ENCODE results near the gene SEC63. TPM values are rescaled to one million over a fixed set of nuclear protein-coding genes. Genes with fewer than 3 reads are reported as not detected.
"Not testable (repeated sequence)": the region's sequence is repeated elsewhere in the genome, so short reads cannot be mapped to it uniquely, and the experiment has no call there.

The SEC63 gene
- total and polyA plus RNA-seq, 9 donors = 33.8 to 198 (median 122) TPM

GRCh38 chr6:107864226-107865127 is 93.5 kb downstream of the SEC63 start:
- intact Hi-C loops (cut with DNase I) = no loop called here
- Histone ChIP-seq H3K4me3 (no peak overlapping the region), H3K27me3 (no peaks in the 10 kb centered on the region), H3K36me3 (no peaks in the 10 kb centered on the region), H3K9me3 (no peaks in the 10 kb centered on the region), H3K27ac (no peak overlapping the region), H3K4me1 (ENCODE audit: insufficient read depth) (no peaks in the 10 kb centered on the region)
- no peak for DNase-seq
- WGBS, 3 donors = 64 to 66% (median 64%) methylated on average over 5 of the region's 5 CpGs
- TF ChIP-seq POLR2A (IDR thresholded peaks at IDR 0.05) (no peak), EP300 (IDR thresholded peaks at IDR 0.05) (no peak), CTCF (IDR thresholded peaks at IDR 0.05) (no peak)

- Histone ChIP-seq H3K4me1 (ENCODE audit: insufficient read depth) (no peaks in the 10 kb centered on the region), H3K36me3 (no peaks in the 10 kb centered on the region), H3K27ac (no peak overlapping the region), H3K27me3 (no peaks in the 10 kb centered on the region), H3K4me3 (no peak overlapping the region), H3K9me3 (no peaks in the 10 kb centered on the region)
- intact Hi-C loops (cut with DNase I) = no loop called here
- TF ChIP-seq EP300 (IDR thresholded peaks at IDR 0.05) (no peak), CTCF (IDR thresholded peaks at IDR 0.05) (no peak), POLR2A (IDR thresholded peaks at IDR 0.05) (no peak)
- no peak for DNase-seq
Observed at GRCh38 chr6:107862383-107862782, 95.6 kb downstream of the SEC63 start.

- H3K36me3 ChIP-seq; H3K4me3 ChIP-seq; H3K4me1 ChIP-seq (ENCODE audit: insufficient read depth); DNase-seq; H3K9me3 ChIP-seq; H3K27ac ChIP-seq; H3K27me3 ChIP-seq; intact Hi-C loops (cut with DNase I): not testable (repeated sequence)
- 92 to 95% (median 92%) methylated on average over 4 of the region's 4 CpGs for WGBS, 3 donors
Observed at GRCh38 chr6:107860963-107861362, 97.0 kb downstream of the SEC63 start.

- DNase-seq; H3K36me3 ChIP-seq; H3K4me1 ChIP-seq (ENCODE audit: insufficient read depth); intact Hi-C loops (cut with DNase I); H3K27ac ChIP-seq; H3K4me3 ChIP-seq; H3K27me3 ChIP-seq; H3K9me3 ChIP-seq: not testable (repeated sequence)
- WGBS, 3 donors = 72 to 78% (median 74%) methylated on average over 17 to 18 of the region's 18 CpGs
Observed at GRCh38 chr6:107860144-107860543, 97.9 kb downstream of the SEC63 start.

- TF ChIP-seq CTCF (IDR thresholded peaks at IDR 0.05) (no peak), POLR2A (IDR thresholded peaks at IDR 0.05) (no peak), EP300 (IDR thresholded peaks at IDR 0.05) (no peak)
- Histone ChIP-seq H3K4me3 (no peak overlapping the region), H3K4me1 (ENCODE audit: insufficient read depth) (no peaks in the 10 kb centered on the region), H3K36me3 (no peaks in the 10 kb centered on the region), H3K27ac (no peak overlapping the region), H3K9me3 (no peaks in the 10 kb centered on the region), H3K27me3 (no peaks in the 10 kb centered on the region)
- WGBS, 3 donors = 88 to 95% (median 88%) methylated on average over 3 of the region's 3 CpGs
- intact Hi-C loops (cut with DNase I) = no loop called here
- no peak for DNase-seq
Observed at GRCh38 chr6:107853230-107853629, 104.8 kb downstream of the SEC63 start.

Measured in ovary (tissue), 9 donors.